ENCODE data around the gene GCHFR.

The GCHFR gene

GRCh38 chr15:40763801-40764628 is at the start of gene GCHFR:
TSS of gene GCHFR (plus strand) at chr15:40764068. CDS start at chr15:40764181, 113 bp downstream.
- DNase-seq (ENCODE audit: low read depth, low spot score), result no peak

DNA sequence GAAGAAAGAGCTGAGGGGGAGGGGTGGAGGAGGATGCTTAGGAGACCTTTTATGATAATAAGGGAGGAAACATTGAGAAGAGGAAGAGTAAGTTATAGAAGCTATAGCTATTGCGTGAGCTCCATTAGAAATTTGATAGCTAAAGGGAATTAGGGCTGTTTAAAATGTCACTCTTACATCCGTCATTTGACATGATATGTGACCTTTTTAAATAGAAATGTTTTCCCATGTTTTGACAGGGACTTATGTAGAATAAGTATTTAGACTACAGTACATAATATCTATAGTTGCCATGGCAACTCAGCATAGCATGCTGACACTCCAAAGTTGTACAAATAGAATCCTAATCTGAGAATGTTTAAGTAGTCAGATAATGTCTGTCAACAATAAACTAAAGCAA is 49.7 kb upstream of the GCHFR start:
- DNase-seq (ENCODE audit: low read depth, low spot score), result no peak

- no peak for DNase-seq (ENCODE audit: low read depth, low spot score)
Measured at GRCh38 chr15:40716165-40716564, 47.7 kb upstream of the GCHFR start.

- DNase-seq (ENCODE audit: low read depth, low spot score), result no peak
Measured at GRCh38 chr15:40721701-40722100, 42.2 kb upstream of the GCHFR start.

DNA sequence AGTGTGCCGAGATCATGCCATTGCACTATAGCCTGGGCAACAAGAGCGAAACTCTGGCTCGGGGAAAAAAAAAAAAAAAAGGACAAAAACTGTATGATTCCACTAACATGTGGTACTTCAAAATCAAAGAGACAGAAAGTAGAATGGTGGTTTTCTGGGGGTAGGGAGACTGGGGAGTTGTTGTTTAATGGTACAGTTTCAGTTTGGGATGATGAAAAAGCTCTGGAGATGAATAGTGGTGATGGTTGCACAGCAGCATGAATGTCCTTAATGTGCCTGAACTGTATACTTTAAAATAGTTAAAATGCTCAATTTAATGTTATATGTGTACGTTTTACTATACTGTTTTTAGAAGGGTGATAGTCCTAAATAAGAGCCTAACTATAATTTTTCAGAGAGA is 41.5 kb upstream of the GCHFR start:
- no peak for DNase-seq (ENCODE audit: low read depth, low spot score)

- no peak for DNase-seq (ENCODE audit: low read depth, low spot score)
Measured at GRCh38 chr15:40722934-40723333, 40.9 kb upstream of the GCHFR start.

DNA sequence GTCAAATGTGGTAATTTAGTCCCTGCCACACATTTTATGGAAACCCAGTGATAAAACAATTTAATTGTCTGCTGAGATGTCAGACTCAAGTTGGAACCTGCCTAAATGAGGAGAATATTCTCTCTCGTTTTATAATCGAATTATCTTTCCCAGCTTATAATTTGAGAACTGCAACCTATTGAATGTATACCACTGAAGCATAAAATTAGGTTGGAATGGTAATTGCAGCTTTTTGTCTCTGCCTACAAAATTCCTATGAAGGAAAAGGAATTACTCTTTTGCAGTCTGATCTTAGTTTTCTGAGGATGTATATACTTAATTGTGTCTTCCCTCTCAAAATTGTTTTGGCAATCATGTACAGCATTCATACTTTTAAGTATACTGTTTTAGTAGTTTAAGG is 39.9 kb upstream of the GCHFR start:
- DNase-seq (ENCODE audit: low read depth, low spot score), result no peak

DNA sequence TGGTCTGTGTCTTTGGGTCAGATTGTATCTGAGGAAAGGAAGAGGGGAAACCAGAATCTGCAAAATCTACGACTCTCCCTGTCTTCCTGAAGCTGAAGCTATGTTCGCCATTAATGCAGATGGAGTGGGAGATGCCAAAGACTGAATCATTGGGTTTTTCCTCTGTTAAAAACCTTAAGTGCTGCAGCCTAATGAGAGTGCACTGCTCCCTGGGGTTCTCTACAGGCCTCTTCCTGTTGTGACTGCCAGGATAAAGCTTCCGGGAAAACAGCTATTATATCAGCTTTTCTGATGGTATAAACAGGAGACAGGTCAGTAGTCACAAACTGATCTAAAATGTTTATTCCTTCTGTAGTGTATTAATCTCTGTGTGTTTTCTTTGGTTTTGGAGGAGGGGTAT is 32.8 kb upstream of the GCHFR start:
- DNase-seq (ENCODE audit: low read depth, low spot score), result no peak

GRCh38 chr15:40736575-40736974 is 27.3 kb upstream of the GCHFR start:
- no peak for DNase-seq (ENCODE audit: low read depth, low spot score)

DNA sequence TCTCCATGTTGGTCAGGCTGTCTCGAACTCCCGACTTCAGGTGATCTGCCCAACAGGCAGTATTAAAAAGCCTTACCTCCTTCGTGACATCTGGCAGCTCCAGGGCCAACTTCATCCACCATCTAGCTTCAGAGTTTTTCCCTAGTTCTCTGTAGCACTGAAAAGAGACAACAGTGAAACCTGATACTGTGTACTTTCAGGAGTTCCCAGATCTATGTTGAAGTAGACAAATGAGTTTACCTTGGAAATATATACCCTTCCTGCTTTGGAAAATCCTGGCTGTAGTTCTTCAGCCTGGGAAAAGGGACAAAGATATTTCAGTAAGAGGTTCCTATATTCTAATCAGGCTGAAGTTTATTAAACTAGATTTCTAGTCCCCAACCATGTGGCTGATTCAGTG is 26.8 kb upstream of the GCHFR start:
- DNase-seq (ENCODE audit: low read depth, low spot score), result no peak

DNA sequence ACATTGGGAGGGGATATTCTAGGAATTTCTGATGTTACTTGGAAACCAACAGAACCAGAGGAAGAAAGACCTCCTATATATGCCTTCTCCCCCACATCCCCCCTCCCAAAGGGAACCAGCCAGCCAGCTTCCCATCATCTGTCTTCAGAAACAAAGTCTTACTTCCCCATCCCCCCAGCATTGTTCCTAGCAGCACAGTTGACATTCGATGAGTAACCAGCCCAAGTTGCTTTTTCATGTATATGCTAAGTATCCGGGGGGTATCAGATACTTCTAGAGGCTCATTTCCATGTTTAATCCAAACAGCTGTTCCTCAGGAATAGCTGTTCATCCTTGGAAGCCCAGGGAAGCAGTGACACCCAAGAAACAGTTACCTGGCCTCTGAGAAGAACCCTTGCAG is 24.8 kb upstream of the GCHFR start:
- no peak for DNase-seq (ENCODE audit: low read depth, low spot score)

DNA sequence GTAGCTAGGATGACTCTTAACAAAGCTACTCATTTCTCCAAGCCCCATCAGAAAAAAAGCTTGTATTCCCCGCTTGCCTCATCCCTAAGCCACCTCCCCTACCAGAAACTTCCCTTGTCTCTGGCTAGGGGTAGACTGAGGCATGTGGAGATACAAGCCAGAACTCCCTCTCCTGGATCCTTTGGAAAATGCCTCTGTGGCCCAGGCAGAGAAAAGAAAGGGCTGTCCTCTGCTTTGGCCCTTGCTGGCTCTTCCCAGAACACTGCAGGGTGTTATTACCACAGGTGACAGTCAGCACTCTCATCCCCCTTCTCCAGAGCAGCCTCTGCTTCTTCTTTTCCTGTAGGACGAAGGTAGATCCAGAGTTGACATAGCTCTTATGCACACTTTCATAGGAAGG is 24.0 kb upstream of the GCHFR start:
- no peak for DNase-seq (ENCODE audit: low read depth, low spot score)

- no peak for DNase-seq (ENCODE audit: low read depth, low spot score)
Measured at GRCh38 chr15:40743485-40743901, 20.4 kb upstream of the GCHFR start.

- no peak for DNase-seq (ENCODE audit: low read depth, low spot score)
Measured at GRCh38 chr15:40743921-40744814, 19.7 kb upstream of the GCHFR start.

- no peak for DNase-seq (ENCODE audit: low read depth, low spot score)
Measured at GRCh38 chr15:40744815-40745152, 19.1 kb upstream of the GCHFR start.

- no peak for DNase-seq (ENCODE audit: low read depth, low spot score)
Measured at GRCh38 chr15:40746916-40747418, 16.9 kb upstream of the GCHFR start.

GRCh38 chr15:40747685-40748631 is 15.9 kb upstream of the GCHFR start:
- DNase-seq (ENCODE audit: low read depth, low spot score), result no peak

DNA sequence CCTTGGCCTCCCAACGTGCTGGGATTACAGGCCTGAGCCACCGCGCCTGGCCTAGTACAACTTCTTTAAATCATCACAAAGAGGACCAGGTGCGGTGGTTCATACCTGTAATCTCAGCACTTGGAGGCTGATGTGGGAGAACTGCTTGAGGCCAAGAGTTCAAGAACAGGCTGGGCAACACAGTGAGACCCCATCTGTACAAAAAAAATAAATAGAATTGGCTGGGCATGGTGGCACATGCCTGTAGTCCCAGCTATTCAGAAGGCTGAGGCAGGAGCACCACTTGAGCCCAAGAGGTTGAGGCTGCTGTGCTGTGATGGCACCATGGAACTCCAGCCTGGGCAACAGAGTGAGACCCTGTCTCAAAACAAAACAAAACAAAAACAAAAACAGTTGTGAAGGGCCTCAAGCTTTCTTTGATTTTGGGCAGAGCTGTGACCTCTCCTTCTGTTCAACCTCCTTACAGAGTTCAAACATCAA is 14.7 kb upstream of the GCHFR start:
- no peak for DNase-seq (ENCODE audit: low read depth, low spot score)

- no peak for DNase-seq (ENCODE audit: low read depth, low spot score)
Measured at GRCh38 chr15:40750885-40751284, 13.0 kb upstream of the GCHFR start.

DNA sequence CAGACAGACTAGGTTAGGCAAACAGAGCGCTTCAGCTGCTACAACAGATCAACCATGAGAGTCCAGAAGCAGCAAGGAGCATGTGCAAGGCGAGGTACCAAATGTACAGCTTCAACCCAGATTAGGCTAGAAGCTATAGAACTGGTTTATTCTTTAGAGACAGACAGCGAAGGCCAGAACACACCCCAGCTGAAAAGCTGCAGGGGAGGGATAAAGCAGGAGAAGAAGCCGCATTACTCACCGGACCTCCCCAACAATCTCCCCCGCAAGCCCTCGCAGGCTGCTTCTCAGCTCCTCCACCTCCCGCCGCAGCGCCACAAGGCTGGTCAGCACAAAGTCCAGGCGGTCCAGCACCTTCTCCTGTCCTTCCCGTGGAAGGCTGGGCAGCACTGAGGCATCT is 12.1 kb upstream of the GCHFR start:
- DNase-seq (ENCODE audit: low read depth, low spot score), result no peak

DNA sequence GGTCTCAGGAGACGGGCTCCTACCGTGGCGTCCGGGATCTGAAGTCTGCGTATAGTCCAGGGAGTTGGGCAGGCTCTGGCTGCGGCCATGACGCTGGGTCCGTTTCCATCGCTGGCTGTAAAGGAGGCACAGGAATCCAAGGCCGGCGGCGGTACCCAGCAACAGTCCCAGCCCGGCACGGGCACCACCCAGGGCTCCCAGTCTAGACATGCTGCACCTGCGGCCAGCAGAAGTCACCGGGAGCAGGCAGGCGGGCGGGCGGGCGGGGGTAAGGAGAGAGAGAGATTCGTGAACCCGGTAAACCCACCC is 9.3 kb upstream of the GCHFR start:
- DNase-seq (ENCODE audit: low read depth, low spot score), result no peak
